Skeletal muscle tissue (tissue), 4 donors: ENCODE data around the gene MEN1. TPM values are rescaled to one million over a fixed set of nuclear protein-coding genes. Genes with fewer than 3 reads are reported as not detected.
A peak's percentile ranks its signal among the peaks of the same experiment; 100 is the strongest.

Experiments
- H3K27ac ChIP-seq: one replicate; pipeline ENCODE4 v1.7.0; 2013; ENCODE audit warnings: mild to moderate bottlenecking, low read depth, low read length, inconsistent platforms
- H3K27me3 ChIP-seq, 3 donors: one replicate each; pipeline ENCODE4 v1.7.0; 2013; ENCODE audit warnings: low read length in 3 of 3; ENCODE audit not compliant: control insufficient read depth in 3 of 3, insufficient read depth in 3 of 3
- H3K36me3 ChIP-seq, 3 donors: one replicate each; pipeline ENCODE4 v1.7.0; 2013; ENCODE audit warnings: low read length in 3 of 3; ENCODE audit not compliant: control insufficient read depth in 3 of 3, insufficient read depth in 3 of 3
- H3K4me1 ChIP-seq, 3 donors: one replicate each; pipeline ENCODE4 v1.7.0; 2013; ENCODE audit warnings: low read length in 3 of 3, mild to moderate bottlenecking in 3 of 3; ENCODE audit not compliant: control insufficient read depth in 3 of 3, insufficient read depth in 3 of 3
- H3K4me3 ChIP-seq, 3 donors: one replicate each; pipeline ENCODE4 v1.7.0; 2013; ENCODE audit warnings: low read length in 3 of 3
- H3K9ac ChIP-seq, 3 donors: one replicate each; pipeline ENCODE4 v1.7.0; 2013; ENCODE audit warnings: low read length in 3 of 3, mild to moderate bottlenecking in 3 of 3, moderate library complexity in 2 of 3, low read depth in 1 of 3
- H3K9me3 ChIP-seq, 3 donors: one replicate each; pipeline ENCODE4 v1.7.0; 2013; ENCODE audit warnings: low read length in 3 of 3; ENCODE audit not compliant: control insufficient read depth in 3 of 3
- total RNA-seq: library from RNA; depleted of rRNA; stranded (reverse); fragments of >200 nt; gene quantifications from one replicate; pipeline ENCODE4 v1.2.3, GENCODE V29; 2014
- donor health status: Osteomylitis.

MEN1 gene
- total RNA-seq, 1 donor from 2014 or later, result 7.3 TPM

GRCh38 chr11:64793271-64794160 is 16.8 kb downstream of the MEN1 start:
- peaks cover 0 to 23% (median 11%) of the 10 kb centered on the region in 3 donors for H3K36me3 ChIP-seq
- no peaks in the 10 kb centered on the region for H3K27me3 ChIP-seq
- no peaks in the 10 kb centered on the region for H3K4me1 ChIP-seq
- H3K4me3 ChIP-seq, result no peak overlapping the region
- no peak overlapping the region for H3K27ac ChIP-seq
- H3K9me3 ChIP-seq, result no peaks in the 10 kb centered on the region
- H3K9ac ChIP-seq, result peak overlapping the region in 1 of 3 donors; percentile 3

GRCh38 chr11:64792482-64792881 is 17.9 kb downstream of the MEN1 start:
- Histone ChIP-seq H3K4me1 (peaks cover 0 to 3% (median 0%) of the 10 kb centered on the region in 3 donors), H3K9ac (no peak overlapping the region), H3K9me3 (no peaks in the 10 kb centered on the region), H3K4me3 (no peak overlapping the region), H3K27ac (no peak overlapping the region), H3K27me3 (no peaks in the 10 kb centered on the region), H3K36me3 (peaks cover 0 to 23% (median 11%) of the 10 kb centered on the region in 3 donors)

GRCh38 chr11:64791781-64792291 is 18.5 kb downstream of the MEN1 start:
- Histone ChIP-seq H3K27me3 (no peaks in the 10 kb centered on the region), H3K9me3 (no peaks in the 10 kb centered on the region), H3K36me3 (peaks cover 0 to 19% (median 11%) of the 10 kb centered on the region in 3 donors), H3K4me1 (peaks cover 0 to 3% (median 0%) of the 10 kb centered on the region in 3 donors), H3K4me3 (no peak overlapping the region), H3K27ac (no peak overlapping the region), H3K9ac (no peak overlapping the region)

- Histone ChIP-seq H3K9me3 (no peaks in the 10 kb centered on the region), H3K9ac (no peak overlapping the region), H3K4me3 (no peak overlapping the region), H3K27me3 (no peaks in the 10 kb centered on the region), H3K4me1 (peaks cover 0 to 3% (median 0%) of the 10 kb centered on the region in 3 donors), H3K27ac (no peak overlapping the region), H3K36me3 (peaks cover 0 to 11% (median 8%) of the 10 kb centered on the region in 3 donors)
These were observed 19.9 kb downstream of the MEN1 start for GRCh38 chr11:64790205-64791095.

GRCh38 chr11:64789331-64790204 is 20.8 kb downstream of the MEN1 start:
- Histone ChIP-seq H3K9ac (no peak overlapping the region), H3K9me3 (no peaks in the 10 kb centered on the region), H3K4me3 (no peak overlapping the region), H3K4me1 (peaks cover 0 to 3% (median 0%) of the 10 kb centered on the region in 3 donors), H3K27me3 (no peaks in the 10 kb centered on the region), H3K27ac (no peak overlapping the region), H3K36me3 (peaks cover 0 to 11% (median 8%) of the 10 kb centered on the region in 3 donors)

GRCh38 chr11:64788321-64789215 is 21.8 kb downstream of the MEN1 start:
- H3K4me3 ChIP-seq, result no peak overlapping the region
- no peak overlapping the region for H3K9ac ChIP-seq
- peaks cover 0 to 3% (median 0%) of the 10 kb centered on the region in 3 donors for H3K4me1 ChIP-seq
- H3K9me3 ChIP-seq, result no peaks in the 10 kb centered on the region
- no peak overlapping the region for H3K27ac ChIP-seq
- peaks cover 0 to 11% (median 8%) of the 10 kb centered on the region in 3 donors for H3K36me3 ChIP-seq
- no peaks in the 10 kb centered on the region for H3K27me3 ChIP-seq

- H3K27me3 ChIP-seq, result no peaks in the 10 kb centered on the region
- peaks cover 0 to 11% (median 6%) of the 10 kb centered on the region in 3 donors for H3K36me3 ChIP-seq
- H3K27ac ChIP-seq, result no peak overlapping the region
- no peak overlapping the region for H3K9ac ChIP-seq
- H3K4me1 ChIP-seq, result peaks cover 0 to 3% (median 0%) of the 10 kb centered on the region in 3 donors
- no peak overlapping the region for H3K4me3 ChIP-seq
- no peaks in the 10 kb centered on the region for H3K9me3 ChIP-seq
These were observed 22.6 kb downstream of the MEN1 start for GRCh38 chr11:64787526-64788320.

- H3K9ac ChIP-seq, result no peak overlapping the region
- H3K4me3 ChIP-seq, result no peak overlapping the region
- H3K4me1 ChIP-seq, result peaks cover 0 to 3% (median 0%) of the 10 kb centered on the region in 3 donors
- H3K9me3 ChIP-seq, result no peaks in the 10 kb centered on the region
- no peak overlapping the region for H3K27ac ChIP-seq
- H3K36me3 ChIP-seq, result peaks cover 0 to 11% (median 6%) of the 10 kb centered on the region in 3 donors
- H3K27me3 ChIP-seq, result no peaks in the 10 kb centered on the region
These were observed 24.0 kb downstream of the MEN1 start for GRCh38 chr11:64786308-64786707.
